H1 (cell line): ENCODE measurements around the gene RYR3. TPM values are rescaled to one million over a fixed set of nuclear protein-coding genes. Genes with fewer than 3 reads are reported as not detected.

Experiments
- CTCF ChIA-PET: fragments of 300-600 bp; sonication (Branson Sonifier 250); formaldehyde crosslinking; loops from one replicate; lab custom pipeline; 2021; ENCODE audit not compliant: partially characterized antibody; lab: Charles Lee
- POLR2A ChIA-PET: fragments of 300-600 bp; sonication (Branson Sonifier 250); formaldehyde crosslinking; loops from one replicate; lab custom pipeline; 2021; ENCODE audit warnings: inconsistent platforms; ENCODE audit not compliant: partially characterized antibody; lab: Charles Lee
- DNase-seq, 2 experiments: peaks; one replicate each; pipeline versions ENCODE4 v3.0.0 to v3.0.0-alpha.2; 2010 to 2022; ENCODE audit warnings: low spot score in 2 of 2, low read depth in 1 of 2, mixed read lengths in 1 of 2
- FAIRE-seq: peaks from 2 replicates; lab custom pipeline; 2011; peaks lifted over from hg19 to GRCh38; lab: Jason Lieb, UNC
- H2AFZ ChIP-seq: 2 replicates; pipeline ENCODE4 v1.8.1; 2012; ENCODE audit warnings: low read length, inconsistent platforms
- H2AK5ac ChIP-seq: 2 replicates; pipeline ENCODE4 v1.6.1; 2013; ENCODE audit warnings: low read depth, low read length
- H2BK120ac ChIP-seq: replicated peaks from 2 replicates; pipeline ENCODE3; 2013; ENCODE audit warnings: low read depth, low read length, inconsistent platforms
- H2BK12ac ChIP-seq: 2 replicates; pipeline ENCODE4 v1.6.1; 2013; ENCODE audit warnings: low read depth, low read length
- H2BK15ac ChIP-seq: 2 replicates; pipeline ENCODE4 v1.6.1; 2013; ENCODE audit warnings: low read length
- H2BK20ac ChIP-seq: 2 replicates; pipeline ENCODE4 v1.6.1; 2013; ENCODE audit warnings: low read length
- H2BK5ac ChIP-seq: 2 replicates; pipeline ENCODE4 v1.6.1; 2013; ENCODE audit warnings: low read depth, low read length
- H3K14ac ChIP-seq: 2 replicates; pipeline ENCODE4 v1.6.1; 2013; ENCODE audit warnings: inconsistent platforms; ENCODE audit not compliant: insufficient read length
- H3K18ac ChIP-seq: 2 replicates; pipeline ENCODE4 v1.6.1; 2013; ENCODE audit warnings: low read length; ENCODE audit errors: extremely low read depth
- H3K23ac ChIP-seq: 2 replicates; pipeline ENCODE4 v1.6.1; 2013; ENCODE audit warnings: inconsistent platforms; ENCODE audit not compliant: insufficient read length
- H3K23me2 ChIP-seq: 2 replicates; pipeline ENCODE4 v1.6.1; 2013; ENCODE audit warnings: low read depth, low read length
- H3K27ac ChIP-seq: 2 replicates; pipeline ENCODE4 v1.6.1; 2011; ENCODE audit warnings: low read depth, low read length, inconsistent platforms
- H3K27me3 ChIP-seq, 4 experiments: replicated peaks in 1 of 4; 1 replicate in 1 of 4; 2 replicates in 3 of 4; pipeline versions ENCODE4 v1.6.1 to v1.8.1; 2011 to 2013; ENCODE audit warnings: low read length in 3 of 4, mild to moderate bottlenecking in 3 of 4, inconsistent platforms in 2 of 4, mixed read lengths in 2 of 4, moderate library complexity in 1 of 4; ENCODE audit not compliant: control insufficient read depth in 3 of 4, insufficient read depth in 3 of 4; ENCODE audit errors: extremely low read depth in 1 of 4
- H3K36me3 ChIP-seq, 4 experiments: 2 replicates each; pipeline versions ENCODE4 v1.6.1 to v1.8.1; 2011 to 2013; ENCODE audit warnings: mild to moderate bottlenecking in 4 of 4, low read length in 3 of 4, moderate library complexity in 2 of 4, control low read depth in 1 of 4, inconsistent platforms in 1 of 4; ENCODE audit not compliant: insufficient read depth in 4 of 4, control insufficient read depth in 2 of 4
- H3K4ac ChIP-seq: replicated peaks from 2 replicates; pipeline ENCODE3; 2013; ENCODE audit warnings: low read length, low read depth, mixed read lengths, inconsistent platforms; ENCODE audit not compliant: insufficient read length
- H3K4me1 ChIP-seq, 4 experiments: replicated peaks in 1 of 4; 1 replicate in 1 of 4; 2 replicates in 3 of 4; pipeline versions ENCODE4 v1.6.1 to v1.8.1; 2011 to 2013; ENCODE audit warnings: low read length in 3 of 4, inconsistent platforms in 2 of 4, mixed read lengths in 1 of 4; ENCODE audit not compliant: insufficient read depth in 4 of 4, control insufficient read depth in 3 of 4
- H3K4me2 ChIP-seq, 2 experiments: 2 replicates each; pipeline versions ENCODE4 v1.6.1 to v1.8.1; 2011 to 2013; ENCODE audit warnings: low read depth in 2 of 2, low read length in 2 of 2, control low read depth in 1 of 2, inconsistent platforms in 1 of 2, mild to moderate bottlenecking in 1 of 2; ENCODE audit not compliant: insufficient read depth in 1 of 2
- H3K4me3 ChIP-seq, 4 experiments: fragments of 200-600, 300-600 bp in 1 of 4; sonication (generic), shearing (Covaris generic), sonication (Bioruptor Twin) in 1 of 4; 2 replicates each; pipeline versions ENCODE4 v1.5.1 to v1.8.1; 2011 to 2016; ENCODE audit warnings: low read length in 4 of 4, low read depth in 3 of 4, control low read depth in 2 of 4, inconsistent platforms in 2 of 4, mild to moderate bottlenecking in 2 of 4, mixed read lengths in 1 of 4, moderate library complexity in 1 of 4; ENCODE audit not compliant: insufficient read depth in 2 of 4; ENCODE audit errors: extremely low read depth in 1 of 4
- H3K56ac ChIP-seq: replicated peaks from 2 replicates; pipeline ENCODE3; 2013; ENCODE audit warnings: low read depth, mild to moderate bottlenecking, mixed read lengths, low read length, inconsistent platforms; ENCODE audit not compliant: insufficient read length
- H3K79me1 ChIP-seq: 2 replicates; pipeline ENCODE4 v1.6.1; 2013; ENCODE audit warnings: low read depth, low read length, control low read depth
- H3K79me2 ChIP-seq, 2 experiments: 2 replicates each; pipeline versions ENCODE4 v1.6.1 to v1.8.1; 2012 to 2013; ENCODE audit warnings: low read length in 2 of 2, mild to moderate bottlenecking in 2 of 2, inconsistent platforms in 1 of 2; ENCODE audit not compliant: insufficient read depth in 2 of 2, control insufficient read depth in 1 of 2
- H3K9ac ChIP-seq, 4 experiments: replicated peaks in 1 of 4; 1 replicate in 1 of 4; 2 replicates in 3 of 4; pipeline versions ENCODE4 v1.6.1 to v1.8.1; 2011 to 2013; ENCODE audit warnings: low read depth in 3 of 4, low read length in 3 of 4, control low read depth in 2 of 4, mild to moderate bottlenecking in 2 of 4, moderate library complexity in 2 of 4, inconsistent platforms in 1 of 4; ENCODE audit errors: extremely low read depth in 1 of 4
- H3K9me3 ChIP-seq, 2 experiments: 2 replicates each; pipeline versions ENCODE4 v1.6.1 to v1.8.1; 2012 to 2013; ENCODE audit warnings: mild to moderate bottlenecking in 2 of 2, moderate library complexity in 2 of 2, control low read depth in 1 of 2, inconsistent platforms in 1 of 2, low read depth in 1 of 2, low read length in 1 of 2, mixed read lengths in 1 of 2; ENCODE audit not compliant: insufficient read depth in 2 of 2
- H4K20me1 ChIP-seq, 2 experiments: replicated peaks in 1 of 2; 2 replicates each; pipeline versions ENCODE3 to v1.8.1; 2011 to 2013; ENCODE audit warnings: inconsistent platforms in 2 of 2, low read length in 2 of 2, mild to moderate bottlenecking in 1 of 2; ENCODE audit not compliant: insufficient read depth in 2 of 2, control insufficient read depth in 1 of 2
- H4K5ac ChIP-seq: 2 replicates; pipeline ENCODE4 v1.6.1; 2013; ENCODE audit warnings: low read length, low read depth, mixed read lengths, inconsistent platforms; ENCODE audit not compliant: insufficient read length
- H4K8ac ChIP-seq: 2 replicates; pipeline ENCODE4 v1.8.0; 2013; ENCODE audit warnings: mild to moderate bottlenecking, moderate library complexity, low read length, inconsistent platforms; ENCODE audit not compliant: insufficient read depth; ENCODE audit errors: extremely low read depth
- H4K91ac ChIP-seq: replicated peaks from 2 replicates; pipeline ENCODE3; 2013; ENCODE audit warnings: low read length, mixed read lengths, inconsistent platforms; ENCODE audit not compliant: insufficient read length
- BRCA1 ChIP-seq: IDR thresholded peaks from 2 replicates; pipeline ENCODE4 v1.6.1; 2012; ENCODE audit warnings: low read depth, low read length, improper control_type of control experiment
- CREB1 ChIP-seq: IDR thresholded peaks from 2 replicates; pipeline ENCODE4 v1.6.1; 2012; ENCODE audit warnings: inconsistent platforms
- KDM1A ChIP-seq: fragments of 200-600, 300-600 bp; sonication (generic); IDR thresholded peaks from 2 replicates; pipeline ENCODE4 v1.7.1; 2016; ENCODE audit warnings: mild to moderate bottlenecking, low read length, borderline replicate concordance
- KDM4A ChIP-seq: IDR thresholded peaks from one replicate; pipeline ENCODE4 v1.7.1; 2012; ENCODE audit warnings: low read depth, mild to moderate bottlenecking, moderate library complexity, low read length, inconsistent platforms; ENCODE audit not compliant: severe bottlenecking
- KDM5A ChIP-seq: fragments of 200-600 bp; IDR thresholded peaks from 2 replicates; pipeline ENCODE4 v1.7.1; 2012; ENCODE audit warnings: mild to moderate bottlenecking, low read length, inconsistent platforms, mixed read lengths
- NRF1 ChIP-seq: IDR thresholded peaks from 2 replicates; pipeline ENCODE4 v1.6.1; 2011; ENCODE audit warnings: mild to moderate bottlenecking, low read depth, low read length, improper control_type of control experiment
- PHF8 ChIP-seq: fragments of 200-600 bp; sonication (generic); conservative IDR thresholded peaks from 2 replicates; pipeline ENCODE4 v1.7.1; 2012; ENCODE audit warnings: low read depth, mild to moderate bottlenecking, inconsistent platforms, low read length, moderate library complexity
- RAD21 ChIP-seq, 2 experiments: IDR thresholded peaks in 1 of 2; conservative IDR thresholded peaks in 1 of 2; 2 replicates each; pipeline ENCODE4 v1.6.1; 2011; ENCODE audit warnings: low read depth in 2 of 2, low read length in 2 of 2, improper control_type of control experiment in 1 of 2, inconsistent platforms in 1 of 2, mild to moderate bottlenecking in 1 of 2, moderate library complexity in 1 of 2
- SIX5 ChIP-seq: IDR thresholded peaks from 2 replicates; pipeline ENCODE4 v1.6.1; 2011; ENCODE audit warnings: mild to moderate bottlenecking, low read depth, low read length
- SP2 ChIP-seq: IDR thresholded peaks from 2 replicates; pipeline ENCODE4 v1.6.1; 2012; ENCODE audit warnings: mild to moderate bottlenecking, low read length, inconsistent platforms
- SRF ChIP-seq: IDR thresholded peaks from 2 replicates; pipeline ENCODE4 v1.6.1; 2011; ENCODE audit warnings: mild to moderate bottlenecking, low read depth, low read length, moderate library complexity
- TAF1 ChIP-seq: IDR thresholded peaks from 2 replicates; pipeline ENCODE4 v1.6.1; 2011; ENCODE audit warnings: mild to moderate bottlenecking, low read depth, low read length
- TBP ChIP-seq: IDR thresholded peaks from 2 replicates; pipeline ENCODE4 v1.6.1; 2011; ENCODE audit warnings: low read depth, low read length, improper control_type of control experiment
- USF2 ChIP-seq: IDR thresholded peaks from 2 replicates; pipeline ENCODE4 v1.6.1; 2011; ENCODE audit warnings: low read length, improper control_type of control experiment
- WGBS, 2 experiments: shearing (Covaris generic) in 1 of 2; methylation state at CpG; one replicate each; pipeline versions ENCODE4 v1.1.6 to v1.1.7; 2013 to 2015; ENCODE audit warnings: low lambda C conversion rate in 2 of 2, mixed read lengths in 2 of 2, inconsistent platforms in 1 of 2, low coverage in 1 of 2, missing lambda C conversion rate in 1 of 2; ENCODE audit not compliant: insufficient replicate concordance in 2 of 2, insufficient coverage in 1 of 2, insufficient read length in 1 of 2; ENCODE audit errors: extremely low coverage in 1 of 2, missing lambda C conversion rate in 1 of 2; 5-methylcytosine and 5-hydroxymethylcytosine counted together
- polyA plus RNA-seq, 7 experiments: library from polyadenylated mRNA; depleted of rRNA in 3 of 7; stranded (reverse) in 5 of 7; unstranded in 2 of 7; fragments of >200 nt in 5 of 7; fragments of 200-250 nt in 2 of 7; gene quantifications; 1 replicate in 5 of 7; 2 replicates in 1 of 7; 4 replicates in 1 of 7; pipeline versions ENCODE4 v1.2.1 to v1.2.3, GENCODE V29; 2011 to 2013; ENCODE audit warnings: missing spikeins in 2 of 7, mixed read lengths in 2 of 7
- total RNA-seq: library from RNA; stranded (reverse); fragmentation: NEBNext Ultra II Directional; extraction: Animal tissue kit (Norgen Biotek cat#: 25700); gene quantifications from 2 replicates; pipeline ENCODE4 v1.2.1, GENCODE V29; 2021

The RYR3 gene
- total and polyA plus RNA-seq, 2 of the 8 experiments (the other 6 are each of a cell fraction or from before 2014, with no cell fraction given) = 0.33 to 3.4 TPM

DNA sequence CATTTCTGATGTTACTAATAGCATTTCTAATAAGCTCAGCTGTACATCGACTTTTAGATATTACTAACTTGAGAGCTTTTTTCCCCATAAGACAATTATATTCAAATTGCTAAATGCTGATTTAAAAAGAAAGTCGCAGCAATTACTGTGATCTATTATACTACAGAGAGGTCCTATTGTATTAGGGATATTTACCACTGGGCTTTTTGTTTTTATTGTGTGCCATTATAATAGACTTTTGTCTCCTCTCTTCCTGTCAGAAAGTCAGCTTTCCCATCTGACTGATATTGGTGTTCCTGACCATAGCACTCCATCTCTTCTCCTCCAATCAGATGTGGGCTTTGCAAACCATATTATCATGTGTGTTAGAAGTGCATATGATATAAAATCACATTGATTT is 27.2 kb upstream of the RYR3 start:
- Histone ChIP-seq H3K4ac (no peak overlapping the region), H4K20me1 (no peaks in the 10 kb centered on the region), H2BK20ac (no peak overlapping the region), H3K9ac (no peak overlapping the region), H3K27ac (no peak overlapping the region), H4K5ac (no peak overlapping the region), H4K8ac (no peak overlapping the region), H3K9me3 (no peaks in the 10 kb centered on the region), H2AK5ac (no peak overlapping the region), H2AFZ (no peak overlapping the region), H3K14ac (no peak overlapping the region), H3K23me2 (no peaks in the 10 kb centered on the region), H3K4me1 (peaks cover 0 to 3% (median 1%) of the 10 kb centered on the region in 4 experiments; a peak in 3 of 7 replicates), H2BK15ac (no peak overlapping the region), H3K23ac (no peak overlapping the region), H3K79me1 (no peaks in the 10 kb centered on the region), H3K56ac (no peak overlapping the region), H3K79me2 (no peaks in the 10 kb centered on the region), H3K4me2 (no peak overlapping the region), H4K91ac (no peak overlapping the region), H3K27me3 (no peaks in the 10 kb centered on the region), H3K18ac (no peak overlapping the region), H2BK12ac (no peak overlapping the region), H3K4me3 (no peak overlapping the region), H2BK120ac (no peak overlapping the region), H3K36me3 (no peaks in the 10 kb centered on the region), H2BK5ac (no peak overlapping the region)
- FAIRE-seq (no peak), DNase-seq (no peak)
- ChIA-PET POLR2A (no interaction called here), CTCF (interaction anchor here (0.7 to 2.3 kb wide), 4 partner anchors 26 to 454 kb away, joined by 3 to 11 read pairs (median 4); no protein-coding TSS in a partner anchor)
- 97% methylated on average over 2 of the region's 2 CpGs; no CpG with 5 or more reads in 1 of the 2 experiments for WGBS, 2 experiments
- TF ChIP-seq USF2 (no peak), SIX5 (no peak), KDM4A (no peak), SP2 (no peak), CREB1 (no peak), PHF8 (no peak), TAF1 (no peak), SRF (no peak), TBP (no peak), KDM5A (no peak), BRCA1 (no peak), KDM1A (no peak), RAD21 (IDR thresholded peaks at IDR 0.05 in 1 of 2, conservative IDR thresholded peaks at IDR 0.05 in 1 of 2; ENCODE audit: low read depth in 2 of 2, low read length in 2 of 2) (no peak), NRF1 (no peak)
